Measurements from ENCODE around the gene MPEG1.

Gene MPEG1, protein sequence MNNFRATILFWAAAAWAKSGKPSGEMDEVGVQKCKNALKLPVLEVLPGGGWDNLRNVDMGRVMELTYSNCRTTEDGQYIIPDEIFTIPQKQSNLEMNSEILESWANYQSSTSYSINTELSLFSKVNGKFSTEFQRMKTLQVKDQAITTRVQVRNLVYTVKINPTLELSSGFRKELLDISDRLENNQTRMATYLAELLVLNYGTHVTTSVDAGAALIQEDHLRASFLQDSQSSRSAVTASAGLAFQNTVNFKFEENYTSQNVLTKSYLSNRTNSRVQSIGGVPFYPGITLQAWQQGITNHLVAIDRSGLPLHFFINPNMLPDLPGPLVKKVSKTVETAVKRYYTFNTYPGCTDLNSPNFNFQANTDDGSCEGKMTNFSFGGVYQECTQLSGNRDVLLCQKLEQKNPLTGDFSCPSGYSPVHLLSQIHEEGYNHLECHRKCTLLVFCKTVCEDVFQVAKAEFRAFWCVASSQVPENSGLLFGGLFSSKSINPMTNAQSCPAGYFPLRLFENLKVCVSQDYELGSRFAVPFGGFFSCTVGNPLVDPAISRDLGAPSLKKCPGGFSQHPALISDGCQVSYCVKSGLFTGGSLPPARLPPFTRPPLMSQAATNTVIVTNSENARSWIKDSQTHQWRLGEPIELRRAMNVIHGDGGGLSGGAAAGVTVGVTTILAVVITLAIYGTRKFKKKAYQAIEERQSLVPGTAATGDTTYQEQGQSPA

DNA sequence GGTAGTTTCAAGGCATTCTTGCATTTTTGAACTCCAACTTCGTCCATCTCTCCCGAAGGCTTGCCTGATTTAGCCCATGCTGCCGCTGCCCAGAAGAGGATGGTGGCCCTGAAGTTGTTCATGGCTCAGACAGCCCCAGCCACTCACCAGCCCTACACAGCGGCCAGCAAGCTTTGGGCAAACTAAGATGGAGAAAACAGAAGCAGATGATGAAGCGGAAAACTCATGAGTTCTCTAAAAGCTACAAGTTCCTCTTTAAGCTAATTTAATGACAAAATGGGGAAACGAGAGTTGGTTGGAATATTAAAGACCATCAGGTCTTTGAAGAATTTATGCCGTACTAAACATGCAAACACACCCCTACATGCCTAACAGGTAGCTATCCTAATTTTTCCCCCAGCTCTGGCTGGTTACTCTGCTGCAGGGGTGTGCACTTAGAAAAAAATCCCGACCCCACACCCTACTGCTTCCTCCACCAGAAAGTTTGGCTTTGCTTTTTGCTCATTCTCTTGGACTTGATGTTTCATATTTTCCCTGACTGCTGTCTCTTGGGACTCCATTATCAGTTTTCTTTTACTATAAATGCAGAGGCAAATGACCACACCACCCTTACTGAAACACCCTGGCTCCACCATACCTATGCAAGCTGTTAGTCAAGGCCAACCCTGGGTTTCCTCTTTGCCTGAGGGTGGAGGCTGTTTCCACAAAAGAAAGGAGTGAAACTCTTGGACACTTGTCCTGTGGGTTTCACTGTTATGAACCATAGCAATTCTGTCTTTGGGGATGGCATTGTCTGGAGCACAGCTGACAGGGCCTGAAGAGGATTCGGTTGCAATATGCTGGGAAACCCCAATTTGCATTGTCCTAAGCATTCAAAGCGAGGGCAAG is at the start of gene MPEG1:
Gene MPEG1 (minus strand): TSS at position 184 of the 888 bp plus-strand sequence. CDS start 62 bp downstream, at position 122.
- DNase-seq (ENCODE audit: low read depth in 2 of 2): no peak

GRCh38 chr11:59262177-59262818 is 49.6 kb upstream of the MPEG1 start:
- no peak for DNase-seq (ENCODE audit: low read depth in 2 of 2)

- no peak for DNase-seq (ENCODE audit: low read depth in 2 of 2)
These were observed 48.4 kb upstream of the MPEG1 start for GRCh38 chr11:59261150-59261549.

- DNase-seq (ENCODE audit: low read depth in 2 of 2): no peak
These were observed 47.2 kb upstream of the MPEG1 start for GRCh38 chr11:59259867-59260475.

GRCh38 chr11:59259047-59259446 is 46.3 kb upstream of the MPEG1 start:
- no peak for DNase-seq (ENCODE audit: low read depth in 2 of 2)

DNA sequence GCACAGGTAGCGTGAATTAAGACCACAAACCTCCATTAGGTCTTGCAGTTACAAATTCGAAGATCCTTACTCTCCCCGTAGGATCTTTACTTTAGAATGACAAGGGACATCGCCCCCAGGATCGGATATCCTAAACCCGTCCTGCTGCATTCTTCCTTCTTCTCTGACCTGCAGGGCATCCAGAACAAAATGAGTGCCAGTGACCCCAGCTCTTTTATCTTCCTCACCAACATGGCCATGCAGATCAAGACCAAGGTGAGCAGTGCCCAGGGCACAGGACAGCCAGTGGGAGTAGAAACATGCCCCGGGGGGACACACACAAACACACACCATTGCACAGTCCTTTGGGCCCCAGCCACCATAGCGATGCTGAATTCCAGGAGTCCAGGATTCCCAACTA is 42.6 kb upstream of the MPEG1 start:
- no peak for DNase-seq (ENCODE audit: low read depth in 2 of 2)

DNA sequence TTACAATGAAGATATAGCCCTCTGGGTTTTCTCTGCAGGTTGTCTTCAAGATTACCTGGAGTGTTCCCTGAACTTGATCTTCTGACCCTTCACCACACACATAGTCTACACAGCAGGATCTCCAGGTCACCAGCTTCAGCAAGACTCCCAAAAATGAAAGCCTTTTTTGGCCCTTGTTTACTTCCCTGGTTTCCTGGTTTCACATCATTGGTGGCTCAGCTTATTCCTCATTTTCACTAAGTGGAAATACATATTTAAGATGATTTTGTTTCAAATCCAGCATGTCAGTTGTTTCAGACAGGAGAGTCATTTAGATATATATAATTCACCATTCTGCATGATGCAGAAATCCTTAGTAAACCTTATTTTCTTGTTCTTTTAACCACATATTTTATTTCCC is 41.6 kb upstream of the MPEG1 start:
- no peak for DNase-seq (ENCODE audit: low read depth in 2 of 2)

DNA sequence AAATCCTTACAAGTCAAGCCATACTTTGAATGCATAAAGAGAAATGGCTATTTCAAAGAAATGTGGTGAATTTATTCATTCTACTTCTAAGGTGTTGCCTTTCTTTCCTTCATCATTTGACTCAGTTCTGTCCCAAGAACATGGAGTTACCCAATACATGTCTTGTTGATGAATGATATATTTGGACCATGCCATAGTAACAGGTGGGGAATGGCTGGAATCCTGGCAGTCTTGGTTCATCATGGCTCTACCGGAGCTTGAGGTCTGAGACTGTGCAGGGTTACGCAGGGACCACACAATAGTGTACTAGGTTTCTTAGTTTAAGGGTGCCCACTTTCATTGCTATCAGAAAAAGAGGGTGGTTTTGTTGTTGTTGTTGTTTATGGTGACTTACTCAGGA is 40.3 kb upstream of the MPEG1 start:
- DNase-seq (ENCODE audit: low read depth in 2 of 2): no peak

DNA sequence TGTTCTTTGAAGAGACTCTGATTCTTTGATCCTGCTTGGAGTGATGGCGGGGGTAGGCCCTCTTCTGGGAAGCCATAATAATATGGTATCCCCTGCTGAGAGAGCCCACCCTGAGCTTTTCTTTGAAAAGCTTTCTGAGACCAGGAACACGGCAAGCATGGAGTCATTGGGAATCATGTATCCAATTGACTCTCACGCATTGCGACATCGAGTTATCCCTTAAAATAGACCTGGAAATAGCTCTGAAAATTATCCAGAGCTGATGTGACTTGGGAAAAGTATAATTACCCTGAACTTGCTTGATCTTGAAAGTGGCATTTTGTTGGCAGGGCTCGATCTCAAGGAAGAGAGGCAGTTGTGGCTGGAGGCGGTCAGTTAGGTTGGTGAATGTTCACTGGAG is 36.8 kb upstream of the MPEG1 start:
- DNase-seq (ENCODE audit: low read depth in 2 of 2): no peak

- no peak for DNase-seq (ENCODE audit: low read depth in 2 of 2)
These were observed 35.0 kb upstream of the MPEG1 start for GRCh38 chr11:59247531-59248227.

DNA sequence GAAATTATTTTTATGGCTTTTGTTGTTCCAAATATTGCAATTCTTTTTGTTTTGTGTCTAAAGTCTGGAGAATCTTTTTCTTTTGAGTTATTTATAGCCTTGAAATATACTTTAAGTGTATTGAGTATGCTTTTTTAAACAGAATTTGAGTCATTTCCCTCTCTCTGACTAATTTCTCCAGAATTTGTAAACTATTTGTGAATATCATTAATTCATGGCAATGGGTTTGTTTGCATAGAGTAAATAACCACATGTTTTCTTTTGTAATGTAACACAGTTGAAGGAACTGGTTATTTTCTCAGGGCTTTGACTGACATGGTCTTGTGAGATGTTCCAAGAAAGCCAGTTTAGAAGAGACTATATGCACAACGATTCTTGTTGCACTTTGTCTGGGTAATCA is 30.9 kb upstream of the MPEG1 start:
- no peak for DNase-seq (ENCODE audit: low read depth in 2 of 2)

DNA sequence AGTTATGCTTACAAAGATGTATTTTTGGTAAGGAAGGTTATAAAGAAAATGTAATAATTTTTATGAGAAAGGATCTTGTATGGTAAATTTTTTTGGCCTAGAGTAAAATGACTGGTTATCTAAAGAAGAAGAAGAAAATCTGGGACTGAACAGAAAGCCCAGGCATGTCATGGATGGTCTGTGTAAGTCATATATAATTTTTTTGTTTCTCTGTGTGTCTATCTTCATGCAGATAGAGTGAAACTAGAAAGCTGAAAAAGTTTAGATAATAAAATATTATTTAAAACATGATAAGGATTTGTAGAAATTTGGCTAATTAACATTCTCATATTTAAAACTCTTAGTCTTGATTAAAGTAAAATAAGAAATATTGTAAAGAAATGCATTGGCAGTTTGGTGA is 27.6 kb upstream of the MPEG1 start:
- no peak for DNase-seq (ENCODE audit: low read depth in 2 of 2)

- DNase-seq (ENCODE audit: low read depth in 2 of 2): no peak
These were observed 13.7 kb upstream of the MPEG1 start for GRCh38 chr11:59226396-59226795.

- DNase-seq (ENCODE audit: low read depth in 2 of 2): no peak
These were observed 12.3 kb upstream of the MPEG1 start for GRCh38 chr11:59225017-59225416.

DNA sequence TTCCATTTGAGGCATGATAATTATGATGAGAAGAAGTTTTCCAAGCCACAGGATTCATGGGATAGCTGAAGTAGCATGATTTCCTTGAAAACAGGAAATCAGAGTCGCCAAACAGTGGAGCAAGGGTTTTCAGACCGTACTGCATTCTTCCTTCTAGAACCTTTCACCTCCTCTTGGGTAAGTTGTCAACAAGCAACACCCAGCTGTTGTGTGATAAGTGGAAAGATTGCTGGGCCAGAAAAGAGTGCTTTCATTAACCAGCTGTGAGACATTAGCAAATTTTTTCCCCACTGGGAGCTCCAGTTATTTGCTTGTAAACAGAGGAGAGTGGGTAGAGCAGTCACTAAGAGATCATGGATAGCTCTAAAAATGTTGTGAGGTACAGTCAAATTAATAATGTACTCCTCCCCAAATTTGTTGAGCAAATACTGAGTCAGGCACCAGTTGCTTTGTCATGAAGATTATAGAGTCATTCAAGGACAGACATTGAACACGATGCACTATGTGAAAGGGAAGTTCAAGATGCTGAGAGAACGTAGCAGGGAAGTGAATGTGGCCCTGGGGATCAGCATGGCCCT is 11.7 kb upstream of the MPEG1 start:
- no peak for DNase-seq (ENCODE audit: low read depth in 2 of 2)

DNA sequence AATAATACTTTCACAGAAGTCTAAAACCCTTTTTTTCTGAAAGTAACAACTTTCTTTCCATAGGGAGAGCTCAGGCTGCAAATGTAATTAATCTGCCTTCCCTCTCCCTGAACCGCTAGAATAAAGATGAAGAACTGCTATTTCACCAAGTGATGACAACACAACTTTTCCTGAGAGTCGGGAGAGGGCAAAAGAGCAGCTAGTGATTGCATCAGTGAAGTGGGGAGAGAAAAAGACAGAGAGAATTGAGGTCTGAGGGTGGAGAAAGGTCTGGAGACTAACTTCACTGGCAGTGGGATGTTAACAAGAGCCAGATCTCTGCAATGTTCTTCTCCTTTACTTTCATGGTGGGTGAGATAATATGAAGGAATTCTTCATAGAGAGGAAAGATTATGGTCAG is 10.9 kb upstream of the MPEG1 start:
- DNase-seq (ENCODE audit: low read depth in 2 of 2): no peak

- no peak for DNase-seq (ENCODE audit: low read depth in 2 of 2)
These were observed 10.4 kb upstream of the MPEG1 start for GRCh38 chr11:59223177-59223576.

DNA sequence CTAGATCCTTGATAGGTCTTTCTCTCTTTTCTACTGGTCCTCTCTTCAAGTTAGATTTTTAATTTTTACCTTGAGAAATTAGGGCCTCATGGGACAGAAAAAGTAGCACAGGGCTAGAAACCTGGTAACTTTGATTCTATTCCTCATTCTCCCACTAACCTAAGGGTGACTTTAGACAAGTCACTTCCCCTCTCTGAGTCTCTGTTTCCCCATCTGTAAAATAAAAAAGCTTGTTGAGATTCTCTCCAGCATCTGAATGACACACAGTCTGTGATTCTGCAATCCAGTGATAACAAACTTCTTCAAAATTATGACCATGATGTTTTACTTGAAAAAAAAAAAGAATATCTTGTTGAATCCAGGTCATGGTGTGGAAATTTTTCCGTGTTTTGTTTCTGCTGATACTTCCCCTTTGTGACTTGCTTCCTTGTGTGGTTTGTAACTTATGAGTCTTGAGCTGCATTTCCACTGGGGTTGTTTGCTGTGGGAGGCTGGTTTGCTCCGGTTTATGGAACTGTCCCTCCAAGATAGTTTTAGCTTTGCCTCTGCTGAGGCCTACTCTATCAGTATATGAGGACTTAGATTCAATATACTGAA is 9.8 kb upstream of the MPEG1 start:
- DNase-seq (ENCODE audit: low read depth in 2 of 2): no peak

GRCh38 chr11:59221441-59221840 is 8.7 kb upstream of the MPEG1 start:
- no peak for DNase-seq (ENCODE audit: low read depth in 2 of 2)

- no peak for DNase-seq (ENCODE audit: low read depth in 2 of 2)
These were observed 7.1 kb upstream of the MPEG1 start for GRCh38 chr11:59219836-59220235.
